ENCODE measurements around the gene HIBADH.

DNA sequence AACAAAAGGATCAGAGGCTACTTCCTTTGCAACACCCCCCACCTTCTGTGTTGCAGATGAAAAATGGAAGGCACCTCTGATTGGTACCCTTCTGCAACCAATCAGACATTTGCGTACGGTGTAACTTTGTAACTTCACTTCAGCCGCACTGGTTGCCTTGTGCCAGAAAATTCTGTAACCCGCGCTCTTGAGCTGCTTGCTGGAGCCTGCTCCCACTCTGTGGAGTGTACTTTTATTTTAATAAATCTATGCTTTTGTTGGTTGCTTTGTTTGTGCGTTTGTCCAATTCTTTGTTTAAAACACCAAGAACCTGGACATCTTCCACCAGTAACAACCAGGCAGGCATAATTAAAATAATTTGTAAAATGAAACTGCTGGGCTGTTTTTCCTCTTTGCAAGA lies 45.8 kb upstream of the HIBADH start:
- TF ChIP-seq, protein P1, sequence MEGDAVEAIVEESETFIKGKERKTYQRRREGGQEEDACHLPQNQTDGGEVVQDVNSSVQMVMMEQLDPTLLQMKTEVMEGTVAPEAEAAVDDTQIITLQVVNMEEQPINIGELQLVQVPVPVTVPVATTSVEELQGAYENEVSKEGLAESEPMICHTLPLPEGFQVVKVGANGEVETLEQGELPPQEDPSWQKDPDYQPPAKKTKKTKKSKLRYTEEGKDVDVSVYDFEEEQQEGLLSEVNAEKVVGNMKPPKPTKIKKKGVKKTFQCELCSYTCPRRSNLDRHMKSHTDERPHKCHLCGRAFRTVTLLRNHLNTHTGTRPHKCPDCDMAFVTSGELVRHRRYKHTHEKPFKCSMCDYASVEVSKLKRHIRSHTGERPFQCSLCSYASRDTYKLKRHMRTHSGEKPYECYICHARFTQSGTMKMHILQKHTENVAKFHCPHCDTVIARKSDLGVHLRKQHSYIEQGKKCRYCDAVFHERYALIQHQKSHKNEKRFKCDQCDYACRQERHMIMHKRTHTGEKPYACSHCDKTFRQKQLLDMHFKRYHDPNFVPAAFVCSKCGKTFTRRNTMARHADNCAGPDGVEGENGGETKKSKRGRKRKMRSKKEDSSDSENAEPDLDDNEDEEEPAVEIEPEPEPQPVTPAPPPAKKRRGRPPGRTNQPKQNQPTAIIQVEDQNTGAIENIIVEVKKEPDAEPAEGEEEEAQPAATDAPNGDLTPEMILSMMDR (IDR thresholded peaks at IDR 0.05) = no peak
- TF ChIP-seq POLR2A (IDR thresholded peaks at IDR 0.05) = no peak
